Thymus (tissue), 11 donors: ENCODE measurements around the gene BNIP1. TPM values are rescaled to one million over a fixed set of nuclear protein-coding genes. Genes with fewer than 3 reads are reported as not detected.

Source experiments
- DNase-seq, 9 donors: peaks; one replicate each; pipeline ENCODE4 v3.0.0-alpha.2; 2013; ENCODE audit warnings: low spot score in 9 of 9, low read depth in 6 of 9, missing footprints in 1 of 9
- H3K27ac ChIP-seq, 2 donors: one replicate each; pipeline ENCODE4 v1.5.1; 2013; ENCODE audit warnings: control low read depth in 1 of 2, low read depth in 1 of 2, low read length in 1 of 2, mild to moderate bottlenecking in 1 of 2, moderate library complexity in 1 of 2
- H3K27me3 ChIP-seq, 2 donors: one replicate each; pipeline ENCODE4 v1.5.1; 2013; ENCODE audit warnings: low read length in 1 of 2; ENCODE audit not compliant: control insufficient read depth in 2 of 2, insufficient read depth in 1 of 2
- H3K36me3 ChIP-seq, 2 donors: one replicate each; pipeline ENCODE4 v1.5.1; 2013; ENCODE audit warnings: low read length in 1 of 2, mild to moderate bottlenecking in 1 of 2, moderate library complexity in 1 of 2; ENCODE audit not compliant: control insufficient read depth in 2 of 2, insufficient read depth in 2 of 2
- H3K4me1 ChIP-seq, 2 donors: one replicate each; pipeline ENCODE4 v1.5.1; 2013; ENCODE audit warnings: low read length in 2 of 2; ENCODE audit not compliant: control insufficient read depth in 2 of 2, insufficient read depth in 2 of 2
- H3K4me3 ChIP-seq, 2 donors: one replicate each; pipeline ENCODE4 v1.5.1; 2013; ENCODE audit warnings: low read length in 2 of 2, control low read depth in 1 of 2, mild to moderate bottlenecking in 1 of 2
- H3K9me3 ChIP-seq, 2 donors: one replicate each; pipeline ENCODE4 v1.5.1; 2013; ENCODE audit warnings: low read length in 1 of 2, mild to moderate bottlenecking in 1 of 2; ENCODE audit not compliant: control insufficient read depth in 2 of 2, insufficient read depth in 1 of 2
- WGBS: extraction: QIAGEN DNeasy Blood & Tissue Kit; methylation state at CpG from one replicate; pipeline ENCODE4 v1.1.7; 2013; 5-methylcytosine and 5-hydroxymethylcytosine counted together
- polyA plus RNA-seq: library from polyadenylated mRNA; stranded (reverse); fragments of 200-250 nt; gene quantifications from one replicate; pipeline ENCODE4 v1.2.3, GENCODE V29; 2013
- total RNA-seq: library from RNA; stranded (reverse); fragments of 120-200 nt; gene quantifications from one replicate; pipeline ENCODE4 v1.2.4, GENCODE V29; 2013
- donor health status: healthy.

Gene BNIP1
- total and polyA plus RNA-seq, 2 donors: 12.2 to 17.7 TPM

DNA sequence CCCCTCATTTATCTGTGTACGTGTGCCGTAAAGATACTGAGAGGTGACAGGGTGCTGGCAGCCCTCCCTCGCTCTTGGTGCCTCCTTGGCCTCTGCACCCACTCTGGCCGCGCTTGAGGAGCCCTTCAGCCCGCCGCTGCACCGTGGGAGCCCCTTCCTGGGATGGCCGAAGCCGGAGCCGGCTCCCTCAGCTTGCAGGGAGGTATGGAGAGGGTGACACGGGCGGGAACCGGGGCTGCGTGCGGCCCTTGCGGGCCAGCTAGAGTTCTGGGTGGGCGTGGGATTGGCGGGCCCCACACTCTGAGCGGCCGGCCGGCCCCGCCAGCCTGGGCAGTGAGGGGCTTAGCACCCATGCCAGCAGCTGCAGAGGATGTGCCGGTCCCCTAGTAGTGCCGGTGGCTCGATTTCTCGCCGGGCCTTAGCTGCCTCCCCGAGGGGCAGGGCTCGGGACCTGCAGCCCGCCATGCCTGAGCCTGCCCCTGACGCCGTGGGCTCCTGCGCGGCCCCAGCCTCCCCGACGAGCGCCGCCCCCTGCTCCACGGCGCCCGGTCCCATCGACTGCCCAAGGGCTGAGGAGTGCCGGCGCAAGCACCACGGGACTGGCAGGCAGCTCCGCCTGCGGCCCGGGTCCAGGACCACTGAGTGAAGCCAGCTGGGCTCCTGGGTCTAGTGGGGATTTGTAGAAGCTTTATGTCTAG lies 69.1 kb downstream of the BNIP1 start:
- Histone ChIP-seq H3K9me3 (no peaks in the 10 kb centered on the region), H3K27me3 (peaks cover 0 to 11% of the 10 kb centered on the region in 2 donors)
- 97% methylated on average over 49 of the region's 49 CpGs for WGBS

More for the DNA sequence above, 69.1 kb downstream of the BNIP1 start:
- no peak overlapping the region for H3K4me3 ChIP-seq
- no peaks in the 10 kb centered on the region for H3K4me1 ChIP-seq
- DNase-seq: no peak
- no peaks in the 10 kb centered on the region for H3K36me3 ChIP-seq
- no peak overlapping the region for H3K27ac ChIP-seq

Other genes starting within 250 kb of the BNIP1 start
- 57.6 TPM for gene RPL26L1, start 185.1 kb upstream of the BNIP1 start, total RNA-seq
- 62.4 TPM for gene RPL26L1, start 185.1 kb upstream of the BNIP1 start, polyA plus RNA-seq
- 140 TPM for gene ATP6V0E1, start 160.8 kb upstream of the BNIP1 start, total RNA-seq
- 420 TPM for gene ATP6V0E1, start 160.8 kb upstream of the BNIP1 start, polyA plus RNA-seq
- gene CREBRF, start 88.2 kb upstream of the BNIP1 start, total RNA-seq: 16.7 TPM
- gene CREBRF, start 88.2 kb upstream of the BNIP1 start, polyA plus RNA-seq: 12.8 TPM
- gene NKX2-5, start 90.7 kb downstream of the BNIP1 start, total RNA-seq: not detected
- gene NKX2-5, start 90.7 kb downstream of the BNIP1 start, polyA plus RNA-seq: 0.23 TPM
- 0.80 TPM for gene STC2, start 183.9 kb downstream of the BNIP1 start, total RNA-seq
- 0.48 TPM for gene STC2, start 183.9 kb downstream of the BNIP1 start, polyA plus RNA-seq